Endothelial cell (in vitro differentiated cells): ENCODE data around the gene FXN. TPM values are rescaled to one million over a fixed set of nuclear protein-coding genes. Genes with fewer than 3 reads are reported as not detected.

Source experiments
- DNase-seq: peaks from one replicate; pipeline ENCODE4 v3.0.0; 2021; ENCODE audit warnings: low spot score
- H3K27ac Mint-ChIP-seq: one replicate; pipeline ENCODE4 v1.8.0; 2021; ENCODE audit warnings: mixed read lengths, inconsistent platforms; ENCODE audit not compliant: unreplicated experiment
- H3K27me3 Mint-ChIP-seq: one replicate; pipeline ENCODE4 v1.8.0; 2021; ENCODE audit warnings: mild to moderate bottlenecking, moderate library complexity, mixed read lengths, inconsistent platforms; ENCODE audit not compliant: unreplicated experiment
- H3K36me3 Mint-ChIP-seq: one replicate; pipeline ENCODE4 v1.8.0; 2021; ENCODE audit warnings: mild to moderate bottlenecking, low read depth, mixed read lengths, inconsistent platforms; ENCODE audit not compliant: unreplicated experiment
- H3K4me1 Mint-ChIP-seq: one replicate; pipeline ENCODE4 v1.8.0; 2021; ENCODE audit warnings: mild to moderate bottlenecking, mixed read lengths, inconsistent platforms; ENCODE audit not compliant: unreplicated experiment
- H3K4me3 Mint-ChIP-seq: one replicate; pipeline ENCODE4 v1.8.0; 2021; ENCODE audit warnings: mild to moderate bottlenecking, mixed read lengths, inconsistent platforms; ENCODE audit not compliant: unreplicated experiment
- H3K9me3 Mint-ChIP-seq: one replicate; pipeline ENCODE4 v1.8.0; 2021; ENCODE audit warnings: mixed read lengths, inconsistent platforms; ENCODE audit not compliant: unreplicated experiment
- CTCF ChIP-seq: fragments of 200-600 bp; sonication (generic); IDR thresholded peaks from one replicate; pipeline ENCODE4 v1.5.0; 2021; ENCODE audit warnings: antibody characterized with exemption; ENCODE audit not compliant: unreplicated experiment
- total RNA-seq: library from RNA; stranded (reverse); fragmentation: NEBNext Ultra II Directional; extraction: Animal tissue kit (Norgen Biotek cat#: 25700); gene quantifications from one replicate; pipeline ENCODE4 v1.2.1, GENCODE V29; 2021; ENCODE audit not compliant: unreplicated experiment

Gene FXN
- total RNA-seq, 1 donor from 2014 or later = 14.4 TPM

GRCh38 chr9:69073103-69073502 lies 37.6 kb downstream of the FXN start:
- Mint-ChIP-seq H3K4me1 (no peaks in the 10 kb centered on the region), H3K9me3 (no peaks in the 10 kb centered on the region), H3K4me3 (no peak overlapping the region)

GRCh38 chr9:69074801-69075200 lies 39.2 kb downstream of the FXN start:
- H3K4me1 Mint-ChIP-seq = no peaks in the 10 kb centered on the region
- TF ChIP-seq CTCF = no peak
- no peaks in the 10 kb centered on the region for H3K36me3 Mint-ChIP-seq
- no peak overlapping the region for H3K4me3 Mint-ChIP-seq
- H3K27me3 Mint-ChIP-seq = no peaks in the 10 kb centered on the region
- DNase-seq = no peak
- H3K9me3 Mint-ChIP-seq = no peaks in the 10 kb centered on the region
- no peak overlapping the region for H3K27ac Mint-ChIP-seq

More at GRCh38 chr9:69073103-69073502, 37.6 kb downstream of the FXN start:
- no peak overlapping the region for H3K27ac Mint-ChIP-seq
- no peaks in the 10 kb centered on the region for H3K36me3 Mint-ChIP-seq
- no peak for DNase-seq
- no peaks in the 10 kb centered on the region for H3K27me3 Mint-ChIP-seq
- no peak for TF ChIP-seq CTCF

- H3K27me3 Mint-ChIP-seq = no peaks in the 10 kb centered on the region
- H3K9me3 Mint-ChIP-seq = no peaks in the 10 kb centered on the region
- H3K36me3 Mint-ChIP-seq = no peaks in the 10 kb centered on the region
- no peaks in the 10 kb centered on the region for H3K4me1 Mint-ChIP-seq
- no peak for TF ChIP-seq CTCF
- no peak overlapping the region for H3K27ac Mint-ChIP-seq
- H3K4me3 Mint-ChIP-seq = no peak overlapping the region
- no peak for DNase-seq
These were observed 41.0 kb downstream of the FXN start for GRCh38 chr9:69076550-69076949.

GRCh38 chr9:69078069-69078468 lies 42.5 kb downstream of the FXN start:
- peaks cover 6% of the 10 kb centered on the region for H3K4me1 Mint-ChIP-seq

GRCh38 chr9:69078581-69078980 lies 43.0 kb downstream of the FXN start:
- H3K27ac Mint-ChIP-seq = no peak overlapping the region
- TF ChIP-seq CTCF = no peak
- H3K27me3 Mint-ChIP-seq = no peaks in the 10 kb centered on the region
- DNase-seq = no peak
- no peaks in the 10 kb centered on the region for H3K9me3 Mint-ChIP-seq
- H3K4me3 Mint-ChIP-seq = no peak overlapping the region
- H3K36me3 Mint-ChIP-seq = no peaks in the 10 kb centered on the region
- H3K4me1 Mint-ChIP-seq = peaks cover 11% of the 10 kb centered on the region

More at GRCh38 chr9:69078069-69078468, 42.5 kb downstream of the FXN start:
- Mint-ChIP-seq H3K27ac (no peak overlapping the region), H3K27me3 (no peaks in the 10 kb centered on the region), H3K36me3 (no peaks in the 10 kb centered on the region), H3K9me3 (no peaks in the 10 kb centered on the region), H3K4me3 (no peak overlapping the region)
- no peak for TF ChIP-seq CTCF
- no peak for DNase-seq
